PC-9 (cell line): ENCODE results near the gene DIPK1B.

ENCODE experiments used
- CTCF ChIP-seq: fragments of 200-600 bp; sonication (generic); conservative IDR thresholded peaks from 2 replicates; pipeline ENCODE4 v1.6.1; 2017; ENCODE audit warnings: mixed run types, antibody characterized with exemption, mild to moderate bottlenecking, moderate library complexity
- EZH2 ChIP-seq: fragments of 200-600 bp; sonication (generic); IDR thresholded peaks from 2 replicates; pipeline ENCODE4 v1.8.0; 2017; ENCODE audit warnings: antibody characterized with exemption, low read depth

GRCh38 chr9:136738960-136739359 lies 26.6 kb downstream of the DIPK1B start:
- TF ChIP-seq CTCF (no peak), EZH2 (no peak)
